ENCODE data around the gene MED27. TPM values are rescaled to one million over a fixed set of nuclear protein-coding genes. Genes with fewer than 3 reads are reported as not detected.

The MED27 gene
- total and polyA plus RNA-seq, 9 of the 15 experiments (the other 6 are each of a cell fraction or from before 2014, with no cell fraction given), result 24.4 to 91.0 (median 36.1) TPM

DNA sequence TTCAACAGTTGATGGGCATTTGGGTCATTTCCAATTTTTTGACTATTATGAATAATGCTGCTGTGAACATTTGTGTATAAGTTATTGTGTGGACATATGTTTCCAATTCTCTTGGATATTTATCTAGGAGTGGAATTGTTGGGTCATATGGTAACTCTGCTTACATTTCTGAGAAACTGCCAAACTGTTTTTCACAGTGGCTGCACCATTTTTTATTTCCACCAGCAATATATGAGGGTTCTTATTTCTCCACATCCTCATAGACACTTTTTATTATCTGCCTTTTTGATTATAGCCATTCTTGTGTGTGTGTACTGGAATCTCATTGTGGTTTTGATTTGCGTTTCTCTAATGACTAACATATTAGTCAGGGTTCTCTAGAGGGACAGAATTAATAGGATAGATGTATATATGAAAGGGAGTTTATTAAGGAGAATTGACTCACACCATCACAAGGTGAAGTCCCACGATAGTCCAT is 14.7 kb upstream of the MED27 start:
- Histone ChIP-seq H3K9me1 (ENCODE audit: control insufficient read depth, insufficient read depth, low read length) (no peaks in the 10 kb centered on the region), H2AFZ (ENCODE audit: low read depth, low read length) (no peak overlapping the region), H3K27ac (ENCODE audit: extremely low read depth, low read depth, low read length) (no peak overlapping the region), H3K4me1 (replicated peaks in 1 of 2; ENCODE audit: control insufficient read depth in 2 of 2, insufficient read depth in 2 of 2, low read length in 2 of 2) (no peaks in the 10 kb centered on the region), H3K36me3 (ENCODE audit: control insufficient read depth, insufficient read depth, low read length) (no peaks in the 10 kb centered on the region), H3K79me2 (ENCODE audit: control insufficient read depth, insufficient read depth, low read length) (no peaks in the 10 kb centered on the region), H3K27me3 (ENCODE audit: control insufficient read depth in 2 of 2, insufficient read depth in 2 of 2, low read length in 2 of 2) (peaks cover 5 to 10% of the 10 kb centered on the region in 2 experiments; a peak in 3 of 5 replicates), H3K9ac (ENCODE audit: insufficient read depth in 1 of 2, low read depth in 2 of 2, low read length in 2 of 2) (no peak overlapping the region), H3K9me3 (replicated peaks; ENCODE audit: control insufficient read depth, insufficient read depth, low read depth, low read length) (no peaks in the 10 kb centered on the region), H3K4me2 (ENCODE audit: insufficient read depth, low read length) (no peak overlapping the region), H3K4me3 (no peak overlapping the region), H4K20me1 (replicated peaks; ENCODE audit: control insufficient read depth, insufficient read depth, low read length) (no peaks in the 10 kb centered on the region)
- ChIA-PET CTCF (ENCODE audit: low intra/inter-chr PET ratio) (no interaction called here), POLR2A (no interaction called here)
- ATAC-seq, result no peak
- in situ Hi-C loops (cut with MboI) (no loop called here), intact Hi-C loops (cut with micrococcal nuclease) (no loop called here)
- no peak for TF ChIP-seq NRF1 (conservative IDR thresholded peaks at IDR 0.05 in 1 of 2, IDR thresholded peaks at IDR 0.05 in 1 of 2)
- TF ChIP-seq, protein P1, sequence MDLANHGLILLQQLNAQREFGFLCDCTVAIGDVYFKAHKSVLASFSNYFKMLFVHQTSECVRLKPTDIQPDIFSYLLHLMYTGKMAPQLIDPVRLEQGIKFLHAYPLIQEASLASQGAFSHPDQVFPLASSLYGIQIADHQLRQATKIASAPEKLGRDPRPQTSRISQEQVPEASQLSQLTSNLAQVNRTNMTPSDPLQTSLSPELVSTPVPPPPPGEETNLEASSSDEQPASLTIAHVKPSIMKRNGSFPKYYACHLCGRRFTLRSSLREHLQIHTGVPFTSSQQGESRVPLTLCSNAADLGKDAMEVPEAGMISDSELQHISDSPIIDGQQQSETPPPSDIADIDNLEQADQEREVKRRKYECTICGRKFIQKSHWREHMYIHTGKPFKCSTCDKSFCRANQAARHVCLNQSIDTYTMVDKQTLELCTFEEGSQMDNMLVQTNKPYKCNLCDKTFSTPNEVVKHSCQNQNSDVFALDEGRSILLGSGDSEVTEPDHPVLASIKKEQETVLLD (IDR thresholded peaks at IDR 0.05), result no peak
- TF ChIP-seq KHSRP (IDR thresholded peaks at IDR 0.05), result no peak
- no peak for TF ChIP-seq NR2C2 (CRISPR knock-in tag; IDR thresholded peaks at IDR 0.05)
- no peak for TF ChIP-seq NR2C2 (tag; IDR thresholded peaks at IDR 0.05)
- no peak for TF ChIP-seq MTA3 (IDR thresholded peaks at IDR 0.05; ENCODE audit: borderline replicate concordance)
- TF ChIP-seq BRCA1 (IDR thresholded peaks at IDR 0.05), result no peak
- no peak for TF ChIP-seq BRCA1 (CRISPR knock-in tag; IDR thresholded peaks at IDR 0.05)
- TF ChIP-seq SMAD2 (IDR thresholded peaks at IDR 0.05; ENCODE audit: low read depth, low read length), result no peak
- TF ChIP-seq RHOXF2B (CRISPR knock-in tag; conservative IDR thresholded peaks at IDR 0.05), result no peak
- TF ChIP-seq ZNF224 (CRISPR knock-in tag; IDR thresholded peaks at IDR 0.05), result no peak
- no peak for TF ChIP-seq SAP30 (IDR thresholded peaks at IDR 0.05; ENCODE audit: borderline replicate concordance, insufficient read depth, low read depth, low read length, poor library complexity, severe bottlenecking)
- no peak for TF ChIP-seq EGR1 (conservative IDR thresholded peaks at IDR 0.05)
- no peak for TF ChIP-seq PRMT5 (CRISPR knock-in tag; IDR thresholded peaks at IDR 0.05)
- no peak for TF ChIP-seq TCF7 (IDR thresholded peaks at IDR 0.05; ENCODE audit: borderline replicate concordance)
- no peak for TF ChIP-seq POLR2H (tag; IDR thresholded peaks at IDR 0.05; ENCODE audit: low read depth)
- TF ChIP-seq SAFB2 (IDR thresholded peaks at IDR 0.05; ENCODE audit: borderline replicate concordance, low read depth, low read length, severe bottlenecking), result no peak
- TF ChIP-seq CHD2 (IDR thresholded peaks at IDR 0.05; ENCODE audit: low read depth, low read length), result no peak
- TF ChIP-seq ZC3H11A (IDR thresholded peaks at IDR 0.05; ENCODE audit: low read depth, low read length), result no peak
- TF ChIP-seq HNRNPL (IDR thresholded peaks at IDR 0.05; ENCODE audit: low read depth, low read length), result no peak
- no peak for TF ChIP-seq JUN (IDR thresholded peaks at IDR 0.05; ENCODE audit: borderline replicate concordance, low read depth, low read length)
- TF ChIP-seq JUN (CRISPR knock-in tag; IDR thresholded peaks at IDR 0.05; ENCODE audit: borderline replicate concordance), result no peak
- TF ChIP-seq, protein P2, sequence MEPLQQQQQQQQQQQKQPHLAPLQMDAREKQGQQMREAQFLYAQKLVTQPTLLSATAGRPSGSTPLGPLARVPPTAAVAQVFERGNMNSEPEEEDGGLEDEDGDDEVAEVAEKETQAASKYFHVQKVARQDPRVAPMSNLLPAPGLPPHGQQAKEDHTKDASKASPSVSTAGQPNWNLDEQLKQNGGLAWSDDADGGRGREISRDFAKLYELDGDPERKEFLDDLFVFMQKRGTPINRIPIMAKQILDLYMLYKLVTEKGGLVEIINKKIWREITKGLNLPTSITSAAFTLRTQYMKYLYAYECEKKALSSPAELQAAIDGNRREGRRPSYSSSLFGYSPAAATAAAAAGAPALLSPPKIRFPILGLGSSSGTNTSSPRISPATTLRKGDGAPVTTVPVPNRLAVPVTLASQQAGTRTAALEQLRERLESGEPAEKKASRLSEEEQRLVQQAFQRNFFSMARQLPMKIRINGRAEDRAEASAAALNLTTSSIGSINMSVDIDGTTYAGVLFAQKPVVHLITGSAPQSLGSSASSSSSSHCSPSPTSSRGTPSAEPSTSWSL (CRISPR knock-in tag; IDR thresholded peaks at IDR 0.05; ENCODE audit: borderline replicate concordance), result no peak
- BruUV-seq (replicated peaks), result no TSS peak
- FAIRE-seq, result no peak
- no peak for DNase-seq (ENCODE audit: extremely low read depth in 1 of 4, low spot score in 3 of 4)
- WGBS (ENCODE audit: insufficient coverage, low coverage, missing lambda C conversion rate), result 0% methylated on average over 2 of the region's 2 CpGs

Data from K562 (cell line).